Right renal cortex interstitium (tissue), 3 donors: ENCODE data around the gene TFDP1. TPM values are rescaled to one million over a fixed set of nuclear protein-coding genes. Genes with fewer than 3 reads are reported as not detected.

Experiments used
- DNase-seq, 3 donors: peaks; one replicate each; pipeline ENCODE4 v3.0.0-alpha.2; 2013; ENCODE audit warnings: low read depth in 3 of 3, low spot score in 2 of 3
- polyA plus RNA-seq, 3 donors: library from polyadenylated mRNA; unstranded; fragments of 120-200 nt; gene quantifications; one replicate each; pipeline ENCODE4 v1.2.1, GENCODE V29; 2013; ENCODE audit not compliant: insufficient read length in 3 of 3

TFDP1 gene
- polyA plus RNA-seq, 3 donors, result 78.8 to 92.5 (median 89.8) TPM

- DNase-seq, result no peak
Measured at GRCh38 chr13:113564331-113565023, 20.1 kb upstream of the TFDP1 start.

GRCh38 chr13:113565526-113566226 lies 18.9 kb upstream of the TFDP1 start:
- DNase-seq, result no peak

GRCh38 chr13:113566227-113566561 lies 18.4 kb upstream of the TFDP1 start:
- no peak for DNase-seq

GRCh38 chr13:113567681-113568080 lies 16.9 kb upstream of the TFDP1 start:
- no peak for DNase-seq

GRCh38 chr13:113573065-113573464 lies 11.5 kb upstream of the TFDP1 start:
- DNase-seq, result no peak

GRCh38 chr13:113576597-113576996 lies 8.0 kb upstream of the TFDP1 start:
- no peak for DNase-seq

- no peak for DNase-seq
Measured at GRCh38 chr13:113577881-113578435, 6.6 kb upstream of the TFDP1 start.

GRCh38 chr13:113579686-113580085 lies 4.9 kb upstream of the TFDP1 start:
- DNase-seq, result no peak

- no peak for DNase-seq
Measured at GRCh38 chr13:113581871-113582270, 2.7 kb upstream of the TFDP1 start.

GRCh38 chr13:113582841-113583631 lies 1.5 kb upstream of the TFDP1 start:
- DNase-seq, result no peak

GRCh38 chr13:113584870-113585671 lies 518 bp downstream of the TFDP1 start:
- DNase-seq, result no peak

- no peak for DNase-seq
Measured at GRCh38 chr13:113585896-113586295, 1.3 kb downstream of the TFDP1 start.

- DNase-seq, result no peak
Measured at GRCh38 chr13:113586661-113587479, 2.3 kb downstream of the TFDP1 start.

- no peak for DNase-seq
Measured at GRCh38 chr13:113588394-113589111, 4.0 kb downstream of the TFDP1 start.

- no peak for DNase-seq
Measured at GRCh38 chr13:113589251-113589960, 4.9 kb downstream of the TFDP1 start.

- no peak for DNase-seq
Measured at GRCh38 chr13:113589961-113590339, 5.4 kb downstream of the TFDP1 start.

GRCh38 chr13:113591750-113592149 lies 7.2 kb downstream of the TFDP1 start:
- no peak for DNase-seq

- DNase-seq, result no peak
Measured at GRCh38 chr13:113592571-113592970, 8.0 kb downstream of the TFDP1 start.
